HG03460 (cell line): ENCODE data around the gene VWA5B2.

ENCODE experiments used
- ATAC-seq: cut with Tn5 transposase; IDR thresholded peaks from one replicate; pipeline ENCODE4 v1.9.1; 2021; ENCODE audit not compliant: unreplicated experiment

Gene VWA5B2

GRCh38 chr3:184222521-184222920 lies 6.9 kb upstream of the VWA5B2 start:
- no peak for ATAC-seq

GRCh38 chr3:184223946-184224345 lies 5.4 kb upstream of the VWA5B2 start:
- no peak for ATAC-seq

DNA sequence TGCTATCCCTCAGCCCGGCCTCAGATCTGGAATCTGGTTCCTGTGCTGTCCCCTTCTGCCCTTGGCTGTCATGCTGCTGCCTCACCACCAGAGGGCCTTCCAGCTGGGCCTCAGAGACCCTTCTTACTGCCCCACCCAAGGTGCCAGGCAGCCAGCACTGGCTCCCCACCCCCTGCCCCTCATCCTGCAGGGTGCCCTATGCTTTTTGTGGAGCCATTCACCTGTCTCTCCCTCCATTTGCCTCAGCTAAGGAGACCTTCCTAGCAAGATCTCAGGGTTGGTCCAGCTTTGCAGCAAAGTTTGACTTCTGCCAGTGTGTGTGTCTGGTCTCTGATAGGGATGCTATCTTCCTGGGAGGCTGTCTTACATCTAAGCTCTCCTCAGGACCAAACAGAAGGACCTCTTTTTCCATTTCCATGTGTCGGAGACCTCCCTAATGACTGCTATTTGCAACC lies 1.9 kb upstream of the VWA5B2 start:
- ATAC-seq: no peak

GRCh38 chr3:184228376-184229137 lies 828 bp upstream of the VWA5B2 start:
- no peak for ATAC-seq

- no peak for ATAC-seq
Observed at GRCh38 chr3:184230081-184230602, 757 bp downstream of the VWA5B2 start.

- ATAC-seq: no peak
Observed at GRCh38 chr3:184230603-184231528, 1.5 kb downstream of the VWA5B2 start.

GRCh38 chr3:184231671-184232070 lies 2.3 kb downstream of the VWA5B2 start:
- no peak for ATAC-seq

DNA sequence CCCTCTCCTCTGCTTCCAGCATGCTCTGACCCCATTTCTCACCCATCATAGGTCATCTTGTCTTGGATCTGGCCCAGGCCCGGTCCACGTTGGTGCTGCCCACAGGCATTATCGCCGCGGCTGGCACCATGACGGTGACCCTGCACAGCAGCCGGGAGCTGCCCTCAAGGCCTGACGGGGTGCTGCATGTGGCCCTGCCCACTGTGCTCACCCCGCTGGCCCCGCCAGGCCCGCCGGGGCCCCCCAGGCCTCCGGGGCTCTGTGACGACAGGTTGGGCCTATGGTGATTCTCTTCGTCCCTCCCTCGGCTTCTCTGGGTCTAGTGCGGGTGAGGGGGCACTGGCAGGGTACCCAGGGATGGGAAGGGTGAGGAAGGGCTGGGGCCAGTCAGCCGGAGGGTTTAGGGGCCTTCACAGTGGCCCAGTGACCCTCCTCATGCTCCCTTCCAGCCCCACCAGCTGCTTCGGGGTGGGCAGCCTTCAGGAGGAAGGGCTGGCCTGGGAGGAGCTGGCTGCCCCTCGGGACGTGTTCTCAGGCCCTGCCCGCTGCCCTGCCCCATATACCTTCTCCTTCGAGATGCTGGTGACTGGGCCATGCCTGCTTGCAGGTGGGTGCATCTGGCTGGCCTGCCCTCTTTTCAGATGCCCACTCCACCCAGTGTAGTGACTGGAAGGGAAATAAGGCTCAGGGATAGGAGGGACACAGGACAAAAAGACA lies 3.9 kb downstream of the VWA5B2 start:
- no peak for ATAC-seq

DNA sequence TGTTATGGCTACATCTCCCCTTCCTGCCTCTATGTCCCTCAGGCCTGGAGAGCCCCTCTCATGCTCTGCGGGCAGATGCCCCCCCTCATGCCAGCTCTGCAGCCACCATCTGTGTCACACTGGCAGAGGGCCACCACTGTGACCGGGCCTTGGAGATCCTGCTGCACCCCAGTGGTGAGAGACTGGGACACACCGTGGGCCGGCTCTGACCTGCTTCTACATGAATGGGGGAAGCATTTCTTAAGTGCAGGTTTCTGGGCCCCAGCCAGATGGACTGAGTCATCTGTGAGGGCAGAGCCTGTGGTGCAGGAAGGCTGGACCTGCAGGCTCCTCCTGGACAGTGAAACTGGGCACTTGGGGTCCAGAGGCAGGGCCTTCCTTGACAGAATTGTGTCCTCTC lies 4.8 kb downstream of the VWA5B2 start:
- ATAC-seq: no peak

DNA sequence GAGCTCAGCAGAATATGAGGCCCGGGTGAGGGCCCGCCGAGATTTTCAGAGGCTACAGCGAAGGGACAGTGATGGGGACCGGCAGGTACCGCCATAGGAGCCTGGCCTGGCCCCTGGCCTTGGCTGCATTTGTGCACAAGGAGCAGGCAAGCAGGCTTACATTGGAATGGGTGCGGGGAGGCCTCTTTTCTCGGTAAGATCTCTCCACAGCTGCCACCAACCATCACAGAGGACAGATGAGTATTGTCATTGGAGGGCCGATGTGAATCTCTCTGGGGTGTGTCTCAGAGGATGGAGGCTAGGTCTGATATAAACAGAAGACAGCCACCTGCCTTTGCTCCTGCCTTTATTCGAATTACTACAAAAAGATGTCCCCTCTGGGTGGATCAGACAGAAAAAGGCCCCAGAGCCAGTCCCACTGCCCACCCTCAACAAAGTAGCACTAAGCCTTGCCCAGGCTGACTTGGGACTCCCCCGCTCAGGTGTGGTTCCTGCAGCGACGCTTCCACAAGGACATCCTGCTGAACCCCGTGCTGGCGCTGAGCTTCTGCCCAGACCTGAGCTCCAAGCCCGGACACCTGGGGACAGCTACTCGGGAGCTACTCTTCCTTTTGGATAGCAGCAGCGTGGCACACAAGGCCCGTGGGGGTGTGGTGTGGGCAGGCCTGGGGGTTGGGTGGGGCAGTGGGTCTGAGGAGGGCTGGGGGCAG lies 5.4 kb downstream of the VWA5B2 start:
- ATAC-seq: no peak

- no peak for ATAC-seq
Observed at GRCh38 chr3:184235381-184236032, 6.1 kb downstream of the VWA5B2 start.

- ATAC-seq: no peak
Observed at GRCh38 chr3:184236033-184236410, 6.6 kb downstream of the VWA5B2 start.

DNA sequence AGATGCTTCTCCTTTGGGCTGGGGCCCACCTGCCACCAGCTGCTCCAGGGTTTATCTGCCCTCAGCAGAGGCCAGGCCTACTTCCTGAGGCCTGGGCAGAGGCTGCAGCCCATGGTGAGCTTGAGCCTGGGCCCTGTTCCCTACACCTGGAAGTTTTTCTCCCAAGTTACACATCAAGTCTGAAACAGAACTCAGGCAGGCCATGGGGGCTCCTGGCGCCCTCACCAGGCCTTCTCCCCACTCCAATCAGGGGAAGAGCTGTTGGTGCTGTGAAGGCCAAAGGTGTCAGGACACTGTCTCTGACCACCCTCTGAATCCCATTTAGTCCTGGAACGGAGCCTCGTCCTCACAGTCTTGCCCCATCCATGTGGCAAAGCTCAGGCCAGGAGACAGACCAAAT lies 7.3 kb downstream of the VWA5B2 start:
- no peak for ATAC-seq

GRCh38 chr3:184237211-184237610 lies 7.8 kb downstream of the VWA5B2 start:
- no peak for ATAC-seq

- ATAC-seq: no peak
Observed at GRCh38 chr3:184237807-184238206, 8.4 kb downstream of the VWA5B2 start.

GRCh38 chr3:184238246-184238818 lies 8.9 kb downstream of the VWA5B2 start:
- ATAC-seq: no peak

GRCh38 chr3:184239221-184239620 lies 9.8 kb downstream of the VWA5B2 start:
- ATAC-seq: no peak

DNA sequence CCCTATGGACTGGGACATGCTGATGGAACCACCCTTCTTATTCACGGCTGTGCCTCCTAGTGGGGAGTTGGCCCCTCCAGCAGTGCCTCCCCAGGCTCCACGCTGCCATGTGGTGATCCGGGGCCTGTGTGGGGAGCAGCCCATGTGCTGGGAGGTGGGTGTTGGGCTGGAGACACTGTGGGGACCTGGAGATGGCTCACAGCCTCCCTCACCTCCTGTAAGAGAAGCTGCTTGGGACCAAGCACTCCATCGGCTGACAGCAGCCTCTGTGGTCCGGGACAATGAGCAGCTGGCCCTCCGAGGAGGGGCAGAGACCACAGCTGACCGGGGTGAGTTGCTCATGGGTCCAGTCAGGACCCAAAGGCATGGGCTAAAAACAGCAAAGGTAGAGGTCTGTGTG lies 10.3 kb downstream of the VWA5B2 start:
- no peak for ATAC-seq

DNA sequence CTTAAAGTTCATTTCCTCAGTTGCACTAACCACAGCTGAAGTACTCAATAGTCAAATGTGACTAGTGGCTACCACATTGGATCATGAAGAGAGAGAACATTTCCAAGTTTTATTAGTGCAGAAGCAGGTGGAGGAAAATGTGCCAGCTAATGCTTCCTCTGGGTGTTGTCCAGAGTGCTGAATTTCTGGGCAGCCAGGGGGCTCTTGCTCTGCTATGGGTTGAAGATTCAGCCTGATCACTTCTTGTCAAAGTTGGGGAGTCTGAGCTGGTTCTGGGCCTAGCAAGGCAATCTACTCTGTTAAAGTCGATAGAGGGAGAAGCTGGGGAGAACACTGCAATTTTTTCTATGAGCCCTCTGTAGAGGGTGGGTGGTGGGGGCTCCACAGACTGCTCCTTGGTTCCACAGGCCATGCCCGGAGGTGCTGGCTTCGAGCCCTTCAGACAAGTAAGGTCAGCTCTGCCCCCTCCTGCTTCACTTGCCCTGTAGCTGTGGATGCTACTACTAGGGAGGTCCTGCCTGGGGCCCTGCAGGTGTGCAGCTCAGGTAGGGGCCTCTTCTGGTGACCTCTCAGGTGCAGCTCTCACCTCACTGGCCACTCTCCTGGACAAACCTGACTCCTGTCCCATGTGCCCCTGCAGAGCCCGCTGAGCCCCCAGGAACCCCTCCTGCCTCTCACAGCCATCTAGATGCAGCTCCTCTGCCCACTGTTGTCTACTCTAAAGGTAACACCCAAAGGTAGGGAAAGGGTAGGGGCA lies 11.2 kb downstream of the VWA5B2 start:
- ATAC-seq: no peak
